HepG2 (cell line): ENCODE measurements around the gene ADSS1. TPM values are rescaled to one million over a fixed set of nuclear protein-coding genes. Genes with fewer than 3 reads are reported as not detected.

Experiments used
- AHR ChIP-seq: IDR thresholded peaks from 2 replicates; pipeline ENCODE4 v1.6.1; 2018; ENCODE audit warnings: missing genetic modification reagents, missing compliant biosample characterization
- ARHGAP35 ChIP-seq: sonication (generic); formaldehyde crosslinking; IDR thresholded peaks from 2 replicates; pipeline ENCODE4 v1.9.0; 2022; ENCODE audit warnings: mild to moderate bottlenecking, inconsistent platforms, moderate library complexity, missing genetic modification reagents, borderline replicate concordance
- BRCA1 ChIP-seq: sonication (generic); formaldehyde crosslinking; IDR thresholded peaks from 2 replicates; pipeline ENCODE4 v1.4.0; 2020; ENCODE audit warnings: missing genetic modification reagents
- FOXK2 ChIP-seq: fragments of 450-650 bp; IDR thresholded peaks from 2 replicates; pipeline ENCODE4 v1.6.1; 2016
- GATAD1 ChIP-seq: IDR thresholded peaks from 2 replicates; pipeline ENCODE4 v1.6.1; 2016; ENCODE audit warnings: missing genetic modification reagents, missing compliant biosample characterization
- KDM6A ChIP-seq: IDR thresholded peaks from 2 replicates; pipeline ENCODE4 v1.6.1; 2016; ENCODE audit warnings: low read depth
- KLF12 ChIP-seq: sonication (generic); formaldehyde crosslinking; IDR thresholded peaks from 2 replicates; pipeline ENCODE4 v1.4.0; 2020; ENCODE audit warnings: missing genetic modification reagents, borderline replicate concordance
- LCORL ChIP-seq, 2 experiments: fragments of 450-650 bp in 1 of 2; sonication (generic) in 1 of 2; formaldehyde crosslinking in 1 of 2; IDR thresholded peaks; 2 replicates each; pipeline versions ENCODE4 v1.5.0 to v1.6.1; 2017 to 2020; ENCODE audit warnings: antibody characterized with exemption in 1 of 2, missing genetic modification reagents in 1 of 2
- MEIS2 ChIP-seq: sonication (generic); formaldehyde crosslinking; IDR thresholded peaks from 2 replicates; pipeline ENCODE4 v1.9.0; 2021; ENCODE audit warnings: mild to moderate bottlenecking, missing genetic modification reagents
- NFE2L1 ChIP-seq: sonication (generic); formaldehyde crosslinking; IDR thresholded peaks from 2 replicates; pipeline ENCODE4 v1.4.0; 2020; ENCODE audit warnings: missing genetic modification reagents, mild to moderate bottlenecking, borderline replicate concordance
- RBAK ChIP-seq: sonication (generic); formaldehyde crosslinking; IDR thresholded peaks from 2 replicates; pipeline ENCODE4 v1.5.1; 2020; ENCODE audit warnings: mild to moderate bottlenecking, missing genetic modification reagents
- RBM22 ChIP-seq: fragments of 200-400 bp; formaldehyde crosslinking; optimal IDR thresholded peaks from 2 replicates; pipeline ENCODE3; 2017; ENCODE audit warnings: mild to moderate bottlenecking, low read length, moderate library complexity
- TAF15 ChIP-seq: fragments of 200-400 bp; formaldehyde crosslinking; IDR thresholded peaks from one replicate; pipeline ENCODE4 v1.6.1; 2018; ENCODE audit warnings: mild to moderate bottlenecking, low read depth, low read length; ENCODE audit not compliant: poor library complexity, severe bottlenecking
- TCF12 ChIP-seq, 2 experiments: fragments of 450-650 bp in 1 of 2; sonication (generic) in 1 of 2; formaldehyde crosslinking in 1 of 2; IDR thresholded peaks; 2 replicates each; pipeline versions ENCODE4 v1.6.1 to v1.8.0; 2017 to 2022; ENCODE audit warnings: antibody characterized with exemption in 1 of 2, mild to moderate bottlenecking in 1 of 2, missing genetic modification reagents in 1 of 2, moderate library complexity in 1 of 2
- TMF1 ChIP-seq: sonication (generic); formaldehyde crosslinking; IDR thresholded peaks from 2 replicates; pipeline ENCODE4 v1.8.1; 2022; ENCODE audit warnings: low read depth, missing genetic modification reagents
- YEATS2 ChIP-seq: sonication (generic); formaldehyde crosslinking; IDR thresholded peaks from 2 replicates; pipeline ENCODE4 v1.4.0; 2020; ENCODE audit warnings: missing genetic modification reagents, borderline replicate concordance
- ZNF232 ChIP-seq: sonication (generic); formaldehyde crosslinking; IDR thresholded peaks from 2 replicates; pipeline ENCODE4 v1.4.0; 2020; ENCODE audit warnings: missing genetic modification reagents, borderline replicate concordance
- ZNF484 ChIP-seq: sonication (generic); formaldehyde crosslinking; IDR thresholded peaks from 2 replicates; pipeline ENCODE4 v1.5.1; 2020; ENCODE audit warnings: mild to moderate bottlenecking, low read depth, missing genetic modification reagents, borderline replicate concordance
- ZNF709 ChIP-seq: sonication (generic); formaldehyde crosslinking; IDR thresholded peaks from 2 replicates; pipeline ENCODE4 v1.5.0; 2020; ENCODE audit warnings: mild to moderate bottlenecking, missing genetic modification reagents
- ZNF839 ChIP-seq: sonication (generic); formaldehyde crosslinking; IDR thresholded peaks from 2 replicates; pipeline ENCODE4 v1.4.0; 2020; ENCODE audit warnings: missing genetic modification reagents, mild to moderate bottlenecking, borderline replicate concordance
- ZNF850 ChIP-seq: sonication (generic); formaldehyde crosslinking; conservative IDR thresholded peaks from 2 replicates; pipeline ENCODE4 v1.9.0; 2021; ENCODE audit warnings: mild to moderate bottlenecking, missing genetic modification reagents
- ZZZ3 ChIP-seq: sonication (generic); formaldehyde crosslinking; IDR thresholded peaks from 2 replicates; pipeline ENCODE4 v1.4.0; 2020; ENCODE audit warnings: missing genetic modification reagents, mild to moderate bottlenecking, borderline replicate concordance
- polyA plus RNA-seq, 8 experiments: library from polyadenylated mRNA; depleted of rRNA in 3 of 8; stranded (reverse) in 7 of 8; unstranded in 1 of 8; fragments of >200 nt; fragmentation: Illumina TruSeq in 4 of 8; extraction: Trizol in 4 of 8; gene quantifications; 2 replicates each; pipeline versions ENCODE4 v1.2.1 to v1.2.3, GENCODE V29; 2011 to 2016; ENCODE audit warnings: low read depth in 4 of 8, missing spikeins in 1 of 8, mixed read lengths in 1 of 8; ENCODE audit not compliant: insufficient read depth in 1 of 8
- total RNA-seq, 5 experiments: library from RNA; depleted of rRNA; stranded (reverse); fragments of >200 nt; fragmentation: Illumina TruSeq; extraction: Trizol; gene quantifications; 2 replicates each; pipeline ENCODE4 v1.2.3, GENCODE V29; 2016; ENCODE audit warnings: low read depth in 1 of 5
- TF ChIP-seq, protein P1 (sequence below): sonication (generic); formaldehyde crosslinking; IDR thresholded peaks from 2 replicates; pipeline ENCODE4 v1.9.0; 2022; ENCODE audit warnings: missing genetic modification reagents, mild to moderate bottlenecking, borderline replicate concordance
- TF ChIP-seq, protein P2 (sequence below): sonication (generic); formaldehyde crosslinking; IDR thresholded peaks from 2 replicates; pipeline ENCODE4 v1.4.0; 2020; ENCODE audit warnings: missing genetic modification reagents, mild to moderate bottlenecking, borderline replicate concordance

Gene ADSS1
- total and polyA plus RNA-seq, 2 of the 13 experiments (the other 11 are each of a cell fraction or from before 2014, with no cell fraction given), result 1.0 to 36.7 TPM

DNA sequence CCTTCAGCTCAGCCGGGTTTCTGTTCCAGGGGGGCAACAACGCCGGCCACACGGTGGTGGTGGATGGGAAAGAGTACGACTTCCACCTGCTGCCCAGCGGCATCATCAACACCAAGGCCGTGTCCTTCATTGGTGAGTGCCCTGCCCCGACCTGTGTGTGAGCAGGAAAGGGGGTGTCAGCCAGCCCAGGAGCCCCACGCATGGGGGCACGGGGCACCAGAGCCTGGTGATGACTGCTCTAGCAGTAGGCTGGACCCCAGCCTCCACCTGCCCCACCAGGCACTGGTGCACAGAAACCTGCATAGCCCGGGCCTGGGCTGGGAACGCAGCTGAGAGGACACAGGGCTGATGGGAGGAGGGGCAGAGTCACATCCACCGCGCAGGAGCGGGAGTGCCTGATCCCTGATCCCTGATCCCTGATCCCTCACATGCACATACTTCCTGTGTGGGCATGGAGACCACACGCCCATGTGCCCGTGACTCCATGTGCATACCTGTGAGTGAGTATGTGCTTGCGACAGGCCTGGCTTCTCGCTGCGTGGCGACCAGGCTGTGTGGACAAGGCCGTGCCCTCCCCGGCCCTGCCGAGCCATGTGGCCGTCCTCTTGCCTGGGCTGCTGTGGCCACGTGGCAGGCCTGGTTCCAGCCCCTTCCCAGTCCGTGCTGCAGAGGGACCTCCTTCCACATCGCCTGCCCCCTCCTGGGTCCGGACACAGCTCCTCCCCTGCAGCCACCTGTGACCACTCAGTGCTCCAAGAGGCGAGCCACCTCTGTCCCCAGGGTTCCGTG, 11.2 kb downstream of the ADSS1 start (continued):
- TF ChIP-seq, protein P1, sequence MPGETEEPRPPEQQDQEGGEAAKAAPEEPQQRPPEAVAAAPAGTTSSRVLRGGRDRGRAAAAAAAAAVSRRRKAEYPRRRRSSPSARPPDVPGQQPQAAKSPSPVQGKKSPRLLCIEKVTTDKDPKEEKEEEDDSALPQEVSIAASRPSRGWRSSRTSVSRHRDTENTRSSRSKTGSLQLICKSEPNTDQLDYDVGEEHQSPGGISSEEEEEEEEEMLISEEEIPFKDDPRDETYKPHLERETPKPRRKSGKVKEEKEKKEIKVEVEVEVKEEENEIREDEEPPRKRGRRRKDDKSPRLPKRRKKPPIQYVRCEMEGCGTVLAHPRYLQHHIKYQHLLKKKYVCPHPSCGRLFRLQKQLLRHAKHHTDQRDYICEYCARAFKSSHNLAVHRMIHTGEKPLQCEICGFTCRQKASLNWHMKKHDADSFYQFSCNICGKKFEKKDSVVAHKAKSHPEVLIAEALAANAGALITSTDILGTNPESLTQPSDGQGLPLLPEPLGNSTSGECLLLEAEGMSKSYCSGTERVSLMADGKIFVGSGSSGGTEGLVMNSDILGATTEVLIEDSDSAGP (CRISPR knock-in tag), result peak; percentile 83
- TF ChIP-seq ZNF850 (CRISPR knock-in tag) (no peak), KDM6A (no peak), ZNF709 (CRISPR knock-in tag) (peak; percentile 94; the same call in 1 of the 2 replicates), RBAK (CRISPR knock-in tag) (peak; percentile 46; the same call in 1 of the 2 replicates), KLF12 (CRISPR knock-in tag) (no peak), NFE2L1 (no peak), TMF1 (CRISPR knock-in tag) (no peak; the same call in 1 of the 2 replicates), TCF12 (IDR thresholded peaks at IDR 0.05) (no peak), TCF12 (CRISPR knock-in tag; IDR thresholded peaks at IDR 0.05) (peak; percentile 91; the same call in 1 of the 2 replicates), MEIS2 (CRISPR knock-in tag) (no peak), RBM22 (peak; percentile 73), TAF15 (no peak), ZNF232 (CRISPR knock-in tag) (peak; percentile 73; the same call in 1 of the 2 replicates), AHR (no peak), ARHGAP35 (CRISPR knock-in tag) (peak; percentile 69), YEATS2 (CRISPR knock-in tag) (peak; percentile 69), FOXK2 (no peak), ZZZ3 (CRISPR knock-in tag) (peak; percentile 92), BRCA1 (CRISPR knock-in tag) (no peak), LCORL (IDR thresholded peaks at IDR 0.05) (no peak), LCORL (CRISPR knock-in tag; IDR thresholded peaks at IDR 0.05) (peak; percentile 62; the same call in 1 of the 2 replicates), ZNF839 (CRISPR knock-in tag) (no peak), ZNF484 (CRISPR knock-in tag) (peak; percentile 62; the same call in 1 of the 2 replicates), GATAD1 (peak; percentile 60; the same call in 1 of the 2 replicates)
- TF ChIP-seq, protein P2, sequence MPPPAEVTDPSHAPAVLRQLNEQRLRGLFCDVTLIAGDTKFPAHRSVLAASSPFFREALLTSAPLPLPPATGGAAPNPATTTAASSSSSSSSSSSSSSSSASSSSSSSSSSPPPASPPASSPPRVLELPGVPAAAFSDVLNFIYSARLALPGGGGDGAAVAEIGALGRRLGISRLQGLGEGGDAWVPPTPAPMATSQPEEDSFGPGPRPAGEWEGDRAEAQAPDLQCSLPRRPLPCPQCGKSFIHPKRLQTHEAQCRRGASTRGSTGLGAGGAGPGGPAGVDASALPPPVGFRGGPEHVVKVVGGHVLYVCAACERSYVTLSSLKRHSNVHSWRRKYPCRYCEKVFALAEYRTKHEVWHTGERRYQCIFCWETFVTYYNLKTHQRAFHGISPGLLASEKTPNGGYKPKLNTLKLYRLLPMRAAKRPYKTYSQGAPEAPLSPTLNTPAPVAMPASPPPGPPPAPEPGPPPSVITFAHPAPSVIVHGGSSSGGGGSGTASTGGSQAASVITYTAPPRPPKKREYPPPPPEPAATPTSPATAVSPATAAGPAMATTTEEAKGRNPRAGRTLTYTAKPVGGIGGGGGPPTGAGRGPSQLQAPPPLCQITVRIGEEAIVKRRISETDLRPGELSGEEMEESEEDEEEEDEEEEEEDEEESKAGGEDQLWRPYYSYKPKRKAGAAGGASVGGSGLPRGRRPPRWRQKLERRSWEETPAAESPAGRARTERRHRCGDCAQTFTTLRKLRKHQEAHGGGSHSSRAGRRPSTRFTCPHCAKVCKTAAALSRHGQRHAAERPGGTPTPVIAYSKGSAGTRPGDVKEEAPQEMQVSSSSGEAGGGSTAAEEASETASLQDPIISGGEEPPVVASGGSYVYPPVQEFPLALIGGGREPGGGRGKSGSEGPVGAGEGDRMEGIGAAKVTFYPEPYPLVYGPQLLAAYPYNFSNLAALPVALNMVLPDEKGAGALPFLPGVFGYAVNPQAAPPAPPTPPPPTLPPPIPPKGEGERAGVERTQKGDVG, result peak; percentile 52; the same call in 1 of the 2 replicates
